CD4-positive, alpha-beta T cell treated with Interleukin-2 at 100 ng/mL for 4 hours (primary cell): Measurements from ENCODE around the gene ZFHX3.

Experiments used
- DNase-seq: peaks from one replicate; pipeline ENCODE4 v3.0.0-alpha.2; 2020; ENCODE audit warnings: low spot score

ZFHX3 gene

GRCh38 chr16:72824027-72824426, 223.9 kb downstream of the ZFHX3 start:
- DNase-seq = no peak

GRCh38 chr16:72821185-72821950, 226.6 kb downstream of the ZFHX3 start:
- no peak for DNase-seq

GRCh38 chr16:72819345-72819744, 228.6 kb downstream of the ZFHX3 start:
- no peak for DNase-seq

GRCh38 chr16:72818236-72818845, 229.6 kb downstream of the ZFHX3 start:
- no peak for DNase-seq

- no peak for DNase-seq
These were observed 232.3 kb downstream of the ZFHX3 start for GRCh38 chr16:72815348-72816318.

- DNase-seq = no peak
These were observed 233.7 kb downstream of the ZFHX3 start for GRCh38 chr16:72814226-72814625.

GRCh38 chr16:72812672-72813071, 235.3 kb downstream of the ZFHX3 start:
- no peak for DNase-seq

GRCh38 chr16:72811876-72812275, 236.1 kb downstream of the ZFHX3 start:
- DNase-seq = no peak

- no peak for DNase-seq
These were observed 236.7 kb downstream of the ZFHX3 start for GRCh38 chr16:72811188-72811720.

- DNase-seq = no peak
These were observed 237.4 kb downstream of the ZFHX3 start for GRCh38 chr16:72810480-72810879.

GRCh38 chr16:72809446-72809845, 238.5 kb downstream of the ZFHX3 start:
- no peak for DNase-seq

GRCh38 chr16:72808754-72809153, 239.2 kb downstream of the ZFHX3 start:
- no peak for DNase-seq

- no peak for DNase-seq
These were observed 240.7 kb downstream of the ZFHX3 start for GRCh38 chr16:72807245-72807644.

- DNase-seq = no peak
These were observed 242.4 kb downstream of the ZFHX3 start for GRCh38 chr16:72805486-72805885.

GRCh38 chr16:72800524-72801161, 247.3 kb downstream of the ZFHX3 start:
- no peak for DNase-seq

- DNase-seq = no peak
These were observed 249.7 kb downstream of the ZFHX3 start for GRCh38 chr16:72798264-72798663.

- DNase-seq = no peak
These were observed 250.3 kb downstream of the ZFHX3 start for GRCh38 chr16:72797621-72798020.

- DNase-seq = no peak
These were observed 251.7 kb downstream of the ZFHX3 start for GRCh38 chr16:72796222-72796621.

- no peak for DNase-seq
These were observed 252.9 kb downstream of the ZFHX3 start for GRCh38 chr16:72794986-72795385.

- no peak for DNase-seq
These were observed 253.6 kb downstream of the ZFHX3 start for GRCh38 chr16:72794319-72794718.

- no peak for DNase-seq
These were observed 254.2 kb downstream of the ZFHX3 start for GRCh38 chr16:72793716-72794115.

- DNase-seq = no peak
These were observed 254.9 kb downstream of the ZFHX3 start for GRCh38 chr16:72793017-72793416.
